Gastrocnemius medialis (tissue), 4 donors: ENCODE results near the gene P2RY11. TPM values are rescaled to one million over a fixed set of nuclear protein-coding genes. Genes with fewer than 3 reads are reported as not detected.

ENCODE experiments used
- ATAC-seq, 2 donors: fragments of 150-250 bp; one replicate each; pipeline ENCODE4 v1.9.1; 2016
- DNase-seq, 2 donors: peaks; one replicate each; pipeline ENCODE4 v3.0.0-alpha.2; 2019
- H3K27ac ChIP-seq, 4 donors: fragments of 200-600 bp; sonication (generic); 1 replicate in 1 of 4; 2 replicates in 3 of 4; pipeline ENCODE4 v1.5.1; 2016 to 2018; ENCODE audit warnings: mild to moderate bottlenecking in 2 of 4, moderate library complexity in 1 of 4
- H3K27me3 ChIP-seq, 3 donors: fragments of 200-600 bp; sonication (generic) in 2 of 3; 1 replicate in 1 of 3; 2 replicates in 2 of 3; pipeline versions ENCODE4 v1.5.1 to v1.6.0; 2016 to 2019; ENCODE audit warnings: mild to moderate bottlenecking in 1 of 3, moderate library complexity in 1 of 3
- H3K36me3 ChIP-seq, 2 donors: fragments of 200-600 bp; sonication (generic) in 1 of 2; one replicate each; pipeline ENCODE4 v1.5.1; 2017 to 2018
- H3K4me1 ChIP-seq, 2 donors: fragments of 200-600 bp; sonication (generic) in 1 of 2; one replicate each; pipeline ENCODE4 v1.5.1; 2016 to 2017; ENCODE audit warnings: mild to moderate bottlenecking in 2 of 2
- H3K4me3 ChIP-seq, 4 donors: fragments of 200-600 bp; sonication (generic) in 3 of 4; 1 replicate in 1 of 4; 2 replicates in 3 of 4; pipeline ENCODE4 v1.5.1; 2016 to 2019; ENCODE audit warnings: mild to moderate bottlenecking in 2 of 4
- H3K9me3 ChIP-seq, 3 donors: fragments of 200-600 bp; sonication (generic) in 2 of 3; 1 replicate in 1 of 3; 2 replicates in 2 of 3; pipeline ENCODE4 v1.5.1; 2016 to 2019
- POLR2A ChIP-seq, 2 donors: fragments of 450-650 bp; IDR thresholded peaks; one replicate each; pipeline ENCODE4 v1.6.1; 2017; ENCODE audit warnings: antibody characterized with exemption in 2 of 2, mild to moderate bottlenecking in 2 of 2, moderate library complexity in 2 of 2
- in situ Hi-C, 4 donors: fragments of 200-750 bp; cut with MboI; loops; one replicate each; pipeline versions ENCODE4 v1.15.0 to v1.8.0; 2017; ENCODE audit warnings: low sequenced_read_pairs in 4 of 4
- intact Hi-C: fragments of 100-400 bp; cut with DNase I; formaldehyde crosslinking; loops from one replicate; pipeline ENCODE4 v1.15.1; 2023; ENCODE audit warnings: low total_unique reads
- total RNA-seq, 4 donors: library from RNA; depleted of rRNA; stranded (reverse); fragments of >200 nt; gene quantifications; one replicate each; pipeline versions ENCODE4 v1.1.0 to v1.2.3, GENCODE V29; 2016
- TF ChIP-seq, protein P1 (sequence below), 5 experiments: fragments of 450-650 bp in 3 of 5; fragments of 200-600 bp in 2 of 5; sonication (generic) in 2 of 5; IDR thresholded peaks in 4 of 5; conservative IDR thresholded peaks in 1 of 5; 1 replicate in 4 of 5; 2 replicates in 1 of 5; pipeline ENCODE4 v1.5.1; 2016 to 2019; ENCODE audit warnings: antibody characterized with exemption in 5 of 5, mild to moderate bottlenecking in 3 of 5, moderate library complexity in 3 of 5

Gene P2RY11
- total RNA-seq, 4 donors from 2014 or later: 2.4 to 4.3 (median 3.9) TPM; not detected in 1

DNA sequence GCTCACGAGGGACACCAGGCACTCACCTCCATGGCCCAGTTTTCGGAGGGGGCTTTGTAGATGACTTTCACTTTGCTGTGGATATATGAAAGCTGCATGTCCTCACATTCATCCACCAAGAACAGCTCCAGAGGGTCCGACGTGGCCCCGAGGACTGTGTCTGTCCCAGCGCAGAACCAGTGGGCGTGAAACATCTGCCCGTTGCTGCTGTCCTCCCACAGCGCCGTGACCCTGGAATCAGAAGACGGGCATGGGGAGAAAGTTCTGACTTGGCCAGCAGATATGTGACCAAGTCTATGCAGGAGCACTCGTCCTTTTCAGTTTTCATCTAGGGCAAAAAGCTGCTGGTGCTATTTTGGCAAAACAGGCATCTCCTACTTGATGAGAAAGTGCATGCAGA lies 37.9 kb downstream of the P2RY11 start:
- Histone ChIP-seq H3K4me1 (no peaks in the 10 kb centered on the region), H3K27ac (no peak overlapping the region), H3K9me3 (no peaks in the 10 kb centered on the region), H3K27me3 (no peaks in the 10 kb centered on the region), H3K36me3 (peaks cover 0 to 62% of the 10 kb centered on the region in 2 donors), H3K4me3 (no peak overlapping the region)
- DNase-seq (no peak), ATAC-seq (no peak)
- intact Hi-C loops (no loop called here), in situ Hi-C loops (no loop called here)
- TF ChIP-seq POLR2A (IDR thresholded peaks at IDR 0.05): no peak
- TF ChIP-seq, protein P1, sequence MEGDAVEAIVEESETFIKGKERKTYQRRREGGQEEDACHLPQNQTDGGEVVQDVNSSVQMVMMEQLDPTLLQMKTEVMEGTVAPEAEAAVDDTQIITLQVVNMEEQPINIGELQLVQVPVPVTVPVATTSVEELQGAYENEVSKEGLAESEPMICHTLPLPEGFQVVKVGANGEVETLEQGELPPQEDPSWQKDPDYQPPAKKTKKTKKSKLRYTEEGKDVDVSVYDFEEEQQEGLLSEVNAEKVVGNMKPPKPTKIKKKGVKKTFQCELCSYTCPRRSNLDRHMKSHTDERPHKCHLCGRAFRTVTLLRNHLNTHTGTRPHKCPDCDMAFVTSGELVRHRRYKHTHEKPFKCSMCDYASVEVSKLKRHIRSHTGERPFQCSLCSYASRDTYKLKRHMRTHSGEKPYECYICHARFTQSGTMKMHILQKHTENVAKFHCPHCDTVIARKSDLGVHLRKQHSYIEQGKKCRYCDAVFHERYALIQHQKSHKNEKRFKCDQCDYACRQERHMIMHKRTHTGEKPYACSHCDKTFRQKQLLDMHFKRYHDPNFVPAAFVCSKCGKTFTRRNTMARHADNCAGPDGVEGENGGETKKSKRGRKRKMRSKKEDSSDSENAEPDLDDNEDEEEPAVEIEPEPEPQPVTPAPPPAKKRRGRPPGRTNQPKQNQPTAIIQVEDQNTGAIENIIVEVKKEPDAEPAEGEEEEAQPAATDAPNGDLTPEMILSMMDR (IDR thresholded peaks at IDR 0.05 in 4 of 5, conservative IDR thresholded peaks at IDR 0.05 in 1 of 5): no peak

DNA sequence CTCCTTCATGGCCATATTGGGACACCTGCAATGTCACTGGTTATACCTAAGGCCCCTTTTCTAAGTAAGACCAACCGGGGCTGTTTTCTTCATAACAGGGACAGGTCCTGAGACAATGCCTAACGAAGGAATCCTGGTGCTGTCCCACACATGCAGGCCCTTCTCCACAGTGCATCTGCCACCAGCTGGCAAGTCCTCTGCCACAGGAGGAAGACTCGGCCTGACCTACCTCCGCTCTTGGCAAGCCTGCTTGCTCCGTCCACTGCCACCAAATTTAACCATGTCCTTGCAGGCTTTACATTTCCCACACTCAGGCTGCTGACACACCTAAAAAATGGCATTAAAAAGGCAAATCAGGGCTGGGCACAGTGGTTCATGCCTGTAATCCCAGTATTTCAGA lies 40.0 kb downstream of the P2RY11 start:
- no peaks in the 10 kb centered on the region for H3K4me1 ChIP-seq
- intact Hi-C loops: no loop called here
- H3K27ac ChIP-seq: no peak overlapping the region
- no peak overlapping the region for H3K4me3 ChIP-seq
- no peaks in the 10 kb centered on the region for H3K9me3 ChIP-seq
- ATAC-seq (no peak), DNase-seq (no peak)
- TF ChIP-seq POLR2A (IDR thresholded peaks at IDR 0.05): no peak
- TF ChIP-seq, protein P1 (IDR thresholded peaks at IDR 0.05 in 4 of 5, conservative IDR thresholded peaks at IDR 0.05 in 1 of 5): no peak
- H3K36me3 ChIP-seq: peaks cover 0 to 60% of the 10 kb centered on the region in 2 donors
- H3K27me3 ChIP-seq: no peaks in the 10 kb centered on the region
- in situ Hi-C loops: no loop called here

DNA sequence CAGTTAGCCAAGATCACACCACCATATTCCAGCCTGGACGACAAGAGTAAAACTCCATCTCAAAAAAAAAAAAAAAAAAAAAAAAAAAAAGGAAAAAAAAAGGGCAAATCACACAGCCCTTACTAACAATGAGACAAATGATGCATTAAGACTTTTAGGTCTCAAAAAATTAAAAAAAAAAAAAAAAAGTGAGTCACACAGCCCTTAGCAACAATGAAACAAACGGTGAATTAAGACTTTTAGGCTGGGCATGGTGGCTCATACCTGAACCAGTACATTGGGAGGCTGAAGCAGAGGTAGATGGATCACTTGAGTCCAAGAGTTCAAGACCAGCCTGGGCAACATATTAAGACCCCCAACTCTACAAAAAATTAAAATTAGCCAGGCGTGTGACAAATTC lies 40.6 kb downstream of the P2RY11 start:
- no peak for DNase-seq

DNA sequence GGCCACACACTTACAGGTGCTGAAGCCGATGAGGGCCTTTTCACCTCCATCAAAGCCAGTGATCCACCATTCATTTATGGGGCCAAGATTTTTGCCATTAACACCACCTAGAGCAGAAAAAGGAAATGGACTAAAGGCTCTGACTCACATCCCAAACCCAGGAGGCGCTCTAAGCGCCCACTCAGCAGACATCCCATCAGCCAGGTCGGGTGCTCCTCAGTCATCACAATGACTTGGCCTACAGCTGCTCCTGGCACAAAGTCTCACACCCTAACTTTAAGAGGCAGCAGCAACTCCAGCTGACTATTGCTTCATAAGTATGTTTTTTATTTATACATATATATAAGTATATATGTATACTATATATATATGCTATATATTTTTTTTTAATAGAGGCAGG lies 44.3 kb downstream of the P2RY11 start:
- DNase-seq (no peak), ATAC-seq (no peak)
- Histone ChIP-seq H3K9me3 (no peaks in the 10 kb centered on the region), H3K27me3 (no peaks in the 10 kb centered on the region), H3K36me3 (peaks cover 0 to 76% of the 10 kb centered on the region in 2 donors), H3K27ac (no peak overlapping the region), H3K4me3 (no peak overlapping the region), H3K4me1 (no peaks in the 10 kb centered on the region)
- TF ChIP-seq, protein P1 (IDR thresholded peaks at IDR 0.05 in 4 of 5, conservative IDR thresholded peaks at IDR 0.05 in 1 of 5): no peak
- TF ChIP-seq POLR2A (IDR thresholded peaks at IDR 0.05): no peak
- in situ Hi-C loops (no loop called here), intact Hi-C loops (no loop called here)

More for the DNA sequence above, 40.6 kb downstream of the P2RY11 start:
- no peaks in the 10 kb centered on the region for H3K4me1 ChIP-seq
- in situ Hi-C loops (no loop called here), intact Hi-C loops (no loop called here)
- no peaks in the 10 kb centered on the region for H3K27me3 ChIP-seq
- H3K36me3 ChIP-seq: peaks cover 0 to 64% of the 10 kb centered on the region in 2 donors
- no peak overlapping the region for H3K4me3 ChIP-seq
- TF ChIP-seq, protein P1 (IDR thresholded peaks at IDR 0.05 in 4 of 5, conservative IDR thresholded peaks at IDR 0.05 in 1 of 5): no peak
- no peak for TF ChIP-seq POLR2A (IDR thresholded peaks at IDR 0.05)
- H3K27ac ChIP-seq: no peak overlapping the region
- no peak for ATAC-seq
- no peaks in the 10 kb centered on the region for H3K9me3 ChIP-seq

DNA sequence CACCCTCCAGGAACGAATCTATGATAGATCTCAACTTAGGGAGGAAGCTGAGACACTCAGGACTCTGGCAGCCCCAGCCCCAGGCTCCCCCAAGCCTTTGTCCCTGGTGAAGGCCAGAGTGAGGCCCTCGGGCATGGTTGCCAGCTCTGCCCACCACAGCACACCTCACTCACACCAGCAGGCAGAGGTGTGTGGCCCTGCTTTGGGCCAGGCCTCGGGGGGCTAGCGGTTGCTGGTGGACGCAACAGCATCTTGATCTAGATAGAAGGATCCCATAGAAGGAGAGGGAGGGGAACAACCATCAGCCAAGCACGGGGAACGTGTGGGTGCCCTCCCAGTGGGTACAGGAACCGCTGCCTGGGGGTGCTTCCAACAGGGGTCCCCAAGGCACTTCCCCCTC lies 46.6 kb downstream of the P2RY11 start:
- TF ChIP-seq, protein P1 (IDR thresholded peaks at IDR 0.05 in 4 of 5, conservative IDR thresholded peaks at IDR 0.05 in 1 of 5): no peak
- no peak for TF ChIP-seq POLR2A (IDR thresholded peaks at IDR 0.05)
- Histone ChIP-seq H3K36me3 (peaks cover 0 to 75% of the 10 kb centered on the region in 2 donors), H3K27me3 (no peaks in the 10 kb centered on the region), H3K9me3 (no peaks in the 10 kb centered on the region), H3K4me1 (no peaks in the 10 kb centered on the region), H3K27ac (no peak overlapping the region), H3K4me3 (no peak overlapping the region)
- DNase-seq (no peak), ATAC-seq (no peak)
- intact Hi-C loops (no loop called here), in situ Hi-C loops (no loop called here)
